IPS-20b (cell line): ENCODE data around the gene PEAR1.

ENCODE experiments used
- H3K27ac ChIP-seq: one replicate; pipeline ENCODE4 v1.5.1; 2013; ENCODE audit warnings: low read length
- H3K27me3 ChIP-seq: 2 replicates; pipeline ENCODE4 v1.6.1; 2013; ENCODE audit warnings: mild to moderate bottlenecking, low read length, inconsistent platforms; ENCODE audit not compliant: insufficient read depth
- H3K36me3 ChIP-seq: 2 replicates; pipeline ENCODE4 v1.6.1; 2013; ENCODE audit warnings: low read depth, mild to moderate bottlenecking, inconsistent platforms, low read length, moderate library complexity; ENCODE audit not compliant: insufficient read depth
- H3K4me1 ChIP-seq: 2 replicates; pipeline ENCODE4 v1.6.1; 2013; ENCODE audit warnings: mild to moderate bottlenecking, control low read depth, inconsistent platforms, low read length, moderate library complexity; ENCODE audit not compliant: insufficient read depth
- H3K4me3 ChIP-seq: 2 replicates; pipeline ENCODE4 v1.5.1; 2013; ENCODE audit warnings: mild to moderate bottlenecking, low read length, inconsistent platforms
- H3K9ac ChIP-seq: 2 replicates; pipeline ENCODE4 v1.6.1; 2013; ENCODE audit warnings: low read depth, mild to moderate bottlenecking, inconsistent platforms, low read length, moderate library complexity
- H3K9me3 ChIP-seq: 2 replicates; pipeline ENCODE4 v1.6.1; 2013; ENCODE audit warnings: mild to moderate bottlenecking, low read depth, low read length, inconsistent platforms; ENCODE audit not compliant: insufficient read depth

PEAR1 gene

GRCh38 chr1:156897078-156897825, 3.7 kb downstream of the PEAR1 start:
- Histone ChIP-seq H3K36me3 (no peaks in the 10 kb centered on the region), H3K27ac (no peak overlapping the region), H3K4me3 (no peak overlapping the region), H3K4me1 (peaks cover 8% of the 10 kb centered on the region; the same call in 1 of the 2 replicates), H3K9ac (no peak overlapping the region), H3K27me3 (peaks cover 51% of the 10 kb centered on the region), H3K9me3 (no peaks in the 10 kb centered on the region)

GRCh38 chr1:156898161-156898566, 4.6 kb downstream of the PEAR1 start:
- no peaks in the 10 kb centered on the region for H3K36me3 ChIP-seq
- H3K9me3 ChIP-seq, result no peaks in the 10 kb centered on the region
- H3K9ac ChIP-seq, result no peak overlapping the region
- H3K27ac ChIP-seq, result no peak overlapping the region
- no peak overlapping the region for H3K4me3 ChIP-seq
- peaks cover 42% of the 10 kb centered on the region for H3K27me3 ChIP-seq
- peaks cover 8% of the 10 kb centered on the region; the same call in 1 of the 2 replicates for H3K4me1 ChIP-seq

- no peaks in the 10 kb centered on the region for H3K9me3 ChIP-seq
- H3K27ac ChIP-seq, result no peak overlapping the region
- no peaks in the 10 kb centered on the region for H3K36me3 ChIP-seq
- no peak overlapping the region for H3K4me3 ChIP-seq
- peaks cover 32% of the 10 kb centered on the region for H3K27me3 ChIP-seq
- peaks cover 8% of the 10 kb centered on the region; the same call in 1 of the 2 replicates for H3K4me1 ChIP-seq
- no peak overlapping the region for H3K9ac ChIP-seq
Observed at GRCh38 chr1:156898971-156899664, 5.6 kb downstream of the PEAR1 start.

DNA sequence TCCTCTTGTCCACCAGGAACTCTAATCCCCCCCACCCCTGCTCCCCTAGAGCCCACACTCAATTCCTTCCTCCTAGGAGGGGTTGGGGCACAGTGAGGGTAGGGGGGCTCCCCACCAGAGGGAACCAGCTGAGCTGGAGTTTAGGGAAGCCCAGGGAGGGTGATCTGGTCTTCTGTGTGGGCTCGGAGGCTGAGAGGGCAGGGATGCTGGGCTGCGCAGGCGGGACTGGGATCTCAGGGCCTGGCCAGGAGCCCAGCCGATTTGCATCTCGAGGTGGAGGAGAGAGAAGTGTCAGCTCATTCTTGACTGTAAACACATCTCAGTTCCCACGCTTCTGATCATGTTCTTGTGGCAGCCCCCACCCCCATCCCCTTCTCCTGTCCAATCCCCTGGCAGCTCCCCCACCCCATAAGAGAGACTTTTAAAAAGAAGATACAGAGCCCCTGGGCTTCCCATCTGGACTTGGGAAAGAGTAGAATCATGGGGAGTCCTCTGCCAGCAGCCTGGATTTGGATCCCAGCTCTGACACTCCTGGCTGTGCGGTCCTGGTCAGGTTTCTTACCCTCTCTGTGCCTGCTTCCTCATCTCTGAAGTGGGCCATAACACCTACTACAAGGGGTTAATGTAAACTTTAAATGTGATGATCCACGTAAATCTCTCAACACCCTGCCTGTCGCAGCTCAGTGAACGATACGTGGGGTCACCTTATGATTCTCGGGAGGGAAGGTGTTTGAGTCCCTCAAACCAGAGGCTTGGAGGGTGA, 6.6 kb downstream of the PEAR1 start:
- Histone ChIP-seq H3K4me1 (peaks cover 8% of the 10 kb centered on the region; the same call in 1 of the 2 replicates), H3K27ac (no peak overlapping the region), H3K27me3 (peaks cover 22% of the 10 kb centered on the region), H3K4me3 (no peak overlapping the region), H3K9ac (no peak overlapping the region), H3K9me3 (no peaks in the 10 kb centered on the region), H3K36me3 (no peaks in the 10 kb centered on the region)

DNA sequence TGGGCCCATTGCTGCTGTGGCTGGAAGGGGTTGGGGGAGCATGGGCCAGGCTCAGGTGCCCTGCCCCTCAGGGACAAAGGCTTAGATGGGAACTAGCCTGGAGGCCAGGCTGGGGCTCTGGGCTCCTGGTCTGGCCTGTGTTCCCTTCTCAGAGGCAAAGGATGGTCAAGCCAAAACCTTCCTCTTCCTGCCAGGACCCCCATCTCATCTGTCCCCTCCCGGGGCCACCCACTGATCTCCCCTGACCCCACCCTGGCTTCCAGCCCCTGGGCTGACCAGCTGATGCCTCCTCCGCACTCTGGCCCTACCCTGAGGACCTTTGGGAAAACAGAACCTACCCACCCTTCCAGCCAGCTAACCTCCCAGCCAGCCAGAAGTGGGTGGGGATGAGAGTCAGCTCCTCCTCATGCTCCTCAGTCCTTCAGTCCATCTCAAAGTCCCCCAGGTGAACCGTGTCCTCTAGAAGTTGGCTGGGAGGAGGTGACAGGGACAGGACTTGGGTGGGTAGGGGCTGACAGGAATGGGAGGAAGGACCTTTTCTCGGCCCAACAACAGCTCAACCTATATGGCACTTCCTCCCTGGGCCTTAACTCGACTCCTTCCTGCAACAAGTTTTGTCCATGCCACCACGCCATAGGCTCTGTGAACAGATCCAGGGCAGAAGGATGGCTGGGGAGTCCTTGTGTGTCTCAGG, 7.5 kb downstream of the PEAR1 start:
- Histone ChIP-seq H3K9me3 (no peaks in the 10 kb centered on the region), H3K4me1 (peaks cover 7% of the 10 kb centered on the region; the same call in 1 of the 2 replicates), H3K36me3 (no peaks in the 10 kb centered on the region), H3K4me3 (no peak overlapping the region), H3K27me3 (peaks cover 13% of the 10 kb centered on the region), H3K9ac (no peak overlapping the region), H3K27ac (no peak overlapping the region)

- H3K36me3 ChIP-seq, result no peaks in the 10 kb centered on the region
- H3K4me3 ChIP-seq, result no peak overlapping the region
- no peaks in the 10 kb centered on the region for H3K9me3 ChIP-seq
- H3K27ac ChIP-seq, result no peak overlapping the region
- no peak overlapping the region for H3K9ac ChIP-seq
- H3K4me1 ChIP-seq, result peaks cover 3% of the 10 kb centered on the region; the same call in 1 of the 2 replicates
- peaks cover 11% of the 10 kb centered on the region for H3K27me3 ChIP-seq
Observed at GRCh38 chr1:156901590-156901900, 8.0 kb downstream of the PEAR1 start.

GRCh38 chr1:156901966-156902915, 8.7 kb downstream of the PEAR1 start:
- no peak overlapping the region for H3K27ac ChIP-seq
- H3K4me3 ChIP-seq, result no peak overlapping the region
- H3K36me3 ChIP-seq, result no peaks in the 10 kb centered on the region
- H3K9ac ChIP-seq, result no peak overlapping the region
- H3K4me1 ChIP-seq, result peaks cover 3% of the 10 kb centered on the region; the same call in 1 of the 2 replicates
- H3K9me3 ChIP-seq, result no peaks in the 10 kb centered on the region
- H3K27me3 ChIP-seq, result peaks cover 11% of the 10 kb centered on the region

DNA sequence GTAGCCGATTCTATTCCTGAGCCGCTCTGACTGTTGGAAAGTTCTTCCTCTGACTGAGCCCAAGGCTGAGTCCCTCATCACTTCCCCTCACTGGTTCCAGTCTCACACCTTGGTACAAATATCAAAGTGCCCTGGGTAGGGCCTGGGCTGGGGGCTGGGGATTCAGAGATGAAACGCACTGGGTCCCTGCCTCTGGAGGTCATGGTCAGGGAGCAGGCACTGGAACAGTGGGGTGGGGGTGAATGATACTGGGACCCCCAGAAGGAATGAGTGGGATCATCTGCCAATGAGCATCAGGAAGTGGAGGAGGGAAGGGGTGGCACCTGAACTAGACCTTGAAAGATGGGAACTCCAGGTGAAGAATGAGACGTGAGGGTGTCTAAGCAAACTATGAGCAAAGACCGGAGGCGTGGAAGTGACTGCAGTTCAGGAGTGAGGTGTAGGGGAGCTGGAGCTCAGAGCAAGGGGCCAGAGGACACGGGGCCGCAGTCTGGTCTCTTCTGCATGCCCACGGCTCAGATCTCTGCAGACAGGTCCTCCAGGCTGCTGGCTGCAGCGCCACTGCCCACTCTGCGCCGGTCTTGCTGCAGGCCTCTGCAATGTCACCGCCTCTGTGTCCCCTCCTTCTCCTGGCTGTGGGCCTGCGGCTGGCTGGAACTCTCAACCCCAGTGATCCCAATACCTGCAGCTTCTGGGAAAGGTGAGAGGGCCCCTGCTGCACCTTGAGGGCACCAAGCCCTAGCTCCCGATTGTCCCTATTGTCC, 10.0 kb downstream of the PEAR1 start:
- peaks cover 8% of the 10 kb centered on the region for H3K27me3 ChIP-seq
- H3K9me3 ChIP-seq, result no peaks in the 10 kb centered on the region
- H3K4me1 ChIP-seq, result peaks cover 1% of the 10 kb centered on the region; the same call in 1 of the 2 replicates
- H3K36me3 ChIP-seq, result no peaks in the 10 kb centered on the region
- no peak overlapping the region for H3K4me3 ChIP-seq
- H3K27ac ChIP-seq, result no peak overlapping the region
- H3K9ac ChIP-seq, result no peak overlapping the region

DNA sequence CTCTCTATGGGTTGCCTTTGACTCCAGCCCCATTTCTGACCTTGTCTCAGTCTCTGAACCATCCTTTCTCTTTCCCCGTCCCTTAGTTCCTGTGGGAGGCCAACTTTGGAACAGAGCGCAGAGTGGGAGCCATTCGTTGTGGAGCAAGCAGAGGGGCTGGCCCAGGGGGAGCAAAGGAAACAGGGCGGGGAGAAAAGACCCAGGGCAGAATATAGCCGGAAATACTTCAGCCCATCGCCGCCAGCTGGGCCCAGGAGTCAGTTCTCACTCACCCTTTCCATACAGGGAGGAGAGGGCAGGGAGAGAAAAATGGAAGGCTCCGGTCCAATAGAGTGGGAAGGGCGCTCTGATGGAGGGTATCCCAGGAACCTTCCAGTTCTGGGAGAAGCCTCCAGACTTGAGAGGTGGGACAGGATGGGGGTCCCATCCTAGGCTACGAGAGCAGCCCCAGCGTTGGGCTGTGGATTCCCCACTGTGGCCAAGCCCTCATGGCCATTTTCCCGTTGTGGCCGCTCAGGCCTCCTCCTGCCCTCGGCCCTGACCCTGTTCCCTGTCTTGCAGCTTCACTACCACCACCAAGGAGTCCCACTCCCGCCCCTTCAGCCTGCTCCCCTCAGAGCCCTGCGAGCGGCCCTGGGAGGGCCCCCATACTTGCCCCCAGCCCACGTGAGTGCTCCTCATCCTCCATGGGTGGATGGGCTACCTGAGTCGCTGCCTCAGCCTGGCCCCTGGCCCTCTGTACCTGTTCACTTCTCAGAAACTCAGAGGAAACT, 10.9 kb downstream of the PEAR1 start:
- no peaks in the 10 kb centered on the region for H3K9me3 ChIP-seq
- no peak overlapping the region for H3K9ac ChIP-seq
- H3K27me3 ChIP-seq, result no peaks in the 10 kb centered on the region; the same call in none of the 2 replicates
- no peaks in the 10 kb centered on the region for H3K4me1 ChIP-seq
- no peak overlapping the region for H3K27ac ChIP-seq
- H3K36me3 ChIP-seq, result no peaks in the 10 kb centered on the region
- no peak overlapping the region for H3K4me3 ChIP-seq

- H3K27ac ChIP-seq, result no peak overlapping the region
- H3K9ac ChIP-seq, result no peak overlapping the region
- H3K36me3 ChIP-seq, result no peaks in the 10 kb centered on the region
- H3K9me3 ChIP-seq, result no peaks in the 10 kb centered on the region
- H3K27me3 ChIP-seq, result no peaks in the 10 kb centered on the region; the same call in 1 of the 2 replicates
- H3K4me3 ChIP-seq, result no peak overlapping the region
- no peaks in the 10 kb centered on the region for H3K4me1 ChIP-seq
Observed at GRCh38 chr1:156905176-156905575, 11.7 kb downstream of the PEAR1 start.
